ENCODE results near the gene SYCP2.
"Not testable (repeated sequence)": the region's sequence is repeated elsewhere in the genome, so short reads cannot be mapped to it uniquely, and the experiment has no call there.

GRCh38 chr20:59957568-59957967 is 24.1 kb upstream of the SYCP2 start:
- not testable (repeated sequence) for TF ChIP-seq POLR2A (IDR thresholded peaks at IDR 0.05; ENCODE audit: low read length); GATA1 (IDR thresholded peaks at IDR 0.05; ENCODE audit: low read depth, low read length)

Data from erythroblast (primary cell).